ENCODE results near the gene COL23A1. TPM values are rescaled to one million over a fixed set of nuclear protein-coding genes. Genes with fewer than 3 reads are reported as not detected.

Gene COL23A1
- total RNA-seq, 1 experiment from 2014 or later = not detected

DNA sequence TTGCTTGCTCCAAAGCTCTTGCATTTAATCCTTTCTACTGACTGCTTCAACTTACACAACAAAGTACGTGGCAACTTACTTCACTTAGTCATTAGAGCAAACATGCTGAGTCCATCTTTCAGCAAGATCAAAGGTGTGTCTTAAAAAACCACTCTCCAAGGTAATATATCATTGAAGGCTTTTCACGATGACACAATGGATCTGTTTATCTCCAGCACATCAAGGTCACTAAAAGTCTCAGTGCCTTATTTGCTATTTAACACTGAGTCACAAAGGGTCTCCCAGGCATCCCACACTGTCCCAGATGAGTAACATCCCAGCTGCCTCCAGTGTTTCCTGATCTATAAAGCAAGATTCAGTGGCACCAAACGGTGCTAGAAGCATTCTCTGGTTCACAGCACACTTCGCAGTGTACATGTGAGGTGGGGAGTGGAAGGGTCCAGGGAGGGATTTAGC is 40.3 kb upstream of the COL23A1 start:
- no peak for DNase-seq
- CTCF ChIA-PET = no interaction called here
- no TSS peak for BruUV-seq (replicated peaks)
- H3K27ac Mint-ChIP-seq (ENCODE audit: unreplicated experiment) = no peak overlapping the region
- H3K4me3 Mint-ChIP-seq (ENCODE audit: low read depth, unreplicated experiment) = no peak overlapping the region
- H3K27me3 Mint-ChIP-seq (ENCODE audit: unreplicated experiment) = no peaks in the 10 kb centered on the region
- H3K4me1 Mint-ChIP-seq (ENCODE audit: low read depth, unreplicated experiment) = peaks cover 8% of the 10 kb centered on the region
- peaks cover 7% of the 10 kb centered on the region for H3K9me3 Mint-ChIP-seq (ENCODE audit: low read depth, unreplicated experiment)
- TF ChIP-seq, protein P1, sequence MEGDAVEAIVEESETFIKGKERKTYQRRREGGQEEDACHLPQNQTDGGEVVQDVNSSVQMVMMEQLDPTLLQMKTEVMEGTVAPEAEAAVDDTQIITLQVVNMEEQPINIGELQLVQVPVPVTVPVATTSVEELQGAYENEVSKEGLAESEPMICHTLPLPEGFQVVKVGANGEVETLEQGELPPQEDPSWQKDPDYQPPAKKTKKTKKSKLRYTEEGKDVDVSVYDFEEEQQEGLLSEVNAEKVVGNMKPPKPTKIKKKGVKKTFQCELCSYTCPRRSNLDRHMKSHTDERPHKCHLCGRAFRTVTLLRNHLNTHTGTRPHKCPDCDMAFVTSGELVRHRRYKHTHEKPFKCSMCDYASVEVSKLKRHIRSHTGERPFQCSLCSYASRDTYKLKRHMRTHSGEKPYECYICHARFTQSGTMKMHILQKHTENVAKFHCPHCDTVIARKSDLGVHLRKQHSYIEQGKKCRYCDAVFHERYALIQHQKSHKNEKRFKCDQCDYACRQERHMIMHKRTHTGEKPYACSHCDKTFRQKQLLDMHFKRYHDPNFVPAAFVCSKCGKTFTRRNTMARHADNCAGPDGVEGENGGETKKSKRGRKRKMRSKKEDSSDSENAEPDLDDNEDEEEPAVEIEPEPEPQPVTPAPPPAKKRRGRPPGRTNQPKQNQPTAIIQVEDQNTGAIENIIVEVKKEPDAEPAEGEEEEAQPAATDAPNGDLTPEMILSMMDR (IDR thresholded peaks at IDR 0.05; ENCODE audit: unreplicated experiment) = no peak
- peaks cover 20% of the 10 kb centered on the region for H3K36me3 Mint-ChIP-seq (ENCODE audit: insufficient read depth, unreplicated experiment)
- intact Hi-C loops (cut with micrococcal nuclease; ENCODE audit: unreplicated experiment) = no loop called here

DNA sequence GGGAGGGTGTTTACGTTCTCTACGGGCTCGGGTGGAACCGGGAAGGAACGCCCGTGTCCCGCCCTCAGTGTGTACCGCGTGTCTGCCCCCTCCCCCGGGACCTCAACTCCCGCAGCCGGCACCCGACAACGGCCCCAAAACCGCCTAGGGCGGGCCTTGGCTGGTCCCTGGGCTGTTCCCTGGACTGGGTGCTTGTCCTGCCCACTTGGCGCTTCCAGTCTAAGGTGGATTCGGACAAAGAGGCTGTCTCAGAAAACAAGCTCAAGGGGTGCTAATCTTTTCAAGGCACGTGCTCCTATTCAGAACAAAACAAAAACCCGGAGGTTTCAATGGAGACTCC is 37.0 kb upstream of the COL23A1 start:
- Mint-ChIP-seq H3K27ac (ENCODE audit: unreplicated experiment) (peak overlapping the region; percentile 99), H3K4me3 (ENCODE audit: low read depth, unreplicated experiment) (peak overlapping the region; percentile 100), H3K9me3 (ENCODE audit: low read depth, unreplicated experiment) (peaks cover 4% of the 10 kb centered on the region), H3K27me3 (ENCODE audit: unreplicated experiment) (no peaks in the 10 kb centered on the region), H3K36me3 (ENCODE audit: insufficient read depth, unreplicated experiment) (peaks cover 32% of the 10 kb centered on the region), H3K4me1 (ENCODE audit: low read depth, unreplicated experiment) (peaks cover 6% of the 10 kb centered on the region)
- DNase-seq = no peak
- CTCF ChIA-PET = no interaction called here
- BruUV-seq (replicated peaks) = no TSS peak
- TF ChIP-seq, protein P1 (IDR thresholded peaks at IDR 0.05; ENCODE audit: unreplicated experiment) = no peak
- intact Hi-C loops (cut with micrococcal nuclease; ENCODE audit: unreplicated experiment) = no loop called here

DNA sequence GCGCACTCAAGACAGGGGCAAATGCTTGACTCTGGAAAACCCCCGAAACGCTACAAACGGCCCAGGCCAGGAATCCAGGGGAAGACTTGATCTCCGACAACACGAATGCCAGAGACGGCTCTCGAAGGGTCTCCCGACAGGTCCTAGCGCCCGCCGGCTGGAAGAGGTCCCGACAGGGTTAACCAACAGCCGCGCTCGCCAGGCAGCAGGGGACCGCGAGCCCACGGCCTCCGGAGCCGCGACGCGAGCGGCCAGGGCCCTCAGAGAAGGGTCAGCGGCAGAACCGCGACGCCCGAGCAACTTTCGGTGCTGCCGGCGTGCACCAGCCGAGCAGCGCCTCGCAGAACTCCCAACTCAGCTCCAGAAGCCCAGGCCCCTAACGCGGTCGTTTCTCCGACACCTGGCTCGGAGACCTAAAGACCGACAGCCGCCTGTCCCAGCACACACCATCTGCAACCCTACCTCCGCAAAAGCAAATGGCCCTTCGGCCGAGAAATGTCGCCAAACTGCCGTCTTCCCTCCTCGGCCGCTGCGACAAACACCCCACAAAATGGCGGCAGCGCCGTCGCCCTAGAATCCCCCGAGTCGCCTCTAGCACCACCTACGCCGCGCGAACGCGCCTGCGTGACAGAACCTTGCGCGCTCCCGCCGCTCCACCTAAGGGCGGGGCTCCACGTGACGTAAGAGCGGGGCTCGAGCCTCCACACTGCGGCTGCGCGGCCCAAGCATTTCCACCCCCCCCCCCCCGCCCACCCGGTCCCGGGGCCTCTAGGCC is 36.5 kb upstream of the COL23A1 start, which contains the start of gene CLK4:
TSS of gene CLK4 (minus strand) at position 567 of the 775 bp plus-strand sequence. CDS start 3,634 bp downstream, outside the sequence.
- peaks cover 32% of the 10 kb centered on the region for H3K36me3 Mint-ChIP-seq (ENCODE audit: insufficient read depth, unreplicated experiment)
- H3K4me1 Mint-ChIP-seq (ENCODE audit: low read depth, unreplicated experiment) = peaks cover 6% of the 10 kb centered on the region
- TF ChIP-seq, protein P1 (IDR thresholded peaks at IDR 0.05; ENCODE audit: unreplicated experiment) = no peak
- intact Hi-C loops (cut with micrococcal nuclease; ENCODE audit: unreplicated experiment) = no loop called here
- DNase-seq = peak; percentile 97
- peak within 1 kb of the TSS; percentile 100 for H3K4me3 Mint-ChIP-seq (ENCODE audit: low read depth, unreplicated experiment)
- CTCF ChIA-PET = interaction anchor here (0.8 kb wide), 1 partner anchor 12 kb away, joined by 4 read pairs; no protein-coding TSS in a partner anchor
- H3K27ac Mint-ChIP-seq (ENCODE audit: unreplicated experiment) = peak within 1 kb of the TSS; percentile 99
- H3K27me3 Mint-ChIP-seq (ENCODE audit: unreplicated experiment) = no peaks in the 10 kb centered on the region
- TSS peak; percentile 44 for BruUV-seq (replicated peaks)
- peaks cover 4% of the 10 kb centered on the region for H3K9me3 Mint-ChIP-seq (ENCODE audit: low read depth, unreplicated experiment)

DNA sequence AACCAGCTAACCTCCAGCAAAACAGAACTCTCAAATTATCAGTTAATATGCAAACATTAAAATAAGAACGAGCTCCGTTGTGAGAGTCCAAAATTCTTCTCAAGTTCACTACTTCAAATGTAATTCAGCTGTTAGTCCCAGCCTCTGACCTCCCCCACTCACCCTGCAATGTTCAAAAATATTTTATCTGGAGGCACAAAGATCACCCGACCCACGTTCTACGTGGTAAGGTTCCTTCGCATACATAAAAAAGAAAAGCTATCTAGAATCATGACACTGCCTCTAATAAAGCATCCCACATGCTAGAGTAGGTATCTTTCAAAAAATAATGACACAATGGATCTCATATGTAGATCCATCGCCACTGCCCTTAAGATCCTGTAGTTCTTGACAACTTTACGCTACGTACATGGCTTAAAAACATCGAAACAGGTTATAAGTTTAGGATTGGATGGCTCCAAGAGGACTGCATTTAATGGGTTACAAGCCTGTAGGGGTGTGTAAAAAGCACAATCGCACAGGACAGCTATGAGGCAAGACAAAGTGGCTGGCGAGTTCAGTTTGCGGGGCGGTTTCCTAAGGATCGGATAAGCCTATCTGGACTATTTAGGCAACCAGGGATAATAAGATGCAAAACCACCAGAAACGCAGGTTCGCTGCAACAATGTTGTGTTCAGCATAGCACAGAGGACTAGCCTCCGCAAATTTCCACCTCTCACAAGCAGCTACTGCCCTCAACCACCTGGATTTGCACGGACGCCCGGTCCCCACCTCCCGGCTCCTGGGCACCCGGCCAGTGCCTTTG is 35.7 kb upstream of the COL23A1 start:
- intact Hi-C loops (cut with micrococcal nuclease; ENCODE audit: unreplicated experiment) = loop anchor here (2.0 kb wide), 1 partner anchor 19 kb away; no protein-coding TSS in a partner anchor
- Mint-ChIP-seq H3K4me1 (ENCODE audit: low read depth, unreplicated experiment) (peaks cover 6% of the 10 kb centered on the region), H3K36me3 (ENCODE audit: insufficient read depth, unreplicated experiment) (peaks cover 32% of the 10 kb centered on the region), H3K4me3 (ENCODE audit: low read depth, unreplicated experiment) (peak overlapping the region; percentile 100), H3K9me3 (ENCODE audit: low read depth, unreplicated experiment) (peaks cover 4% of the 10 kb centered on the region), H3K27me3 (ENCODE audit: unreplicated experiment) (no peaks in the 10 kb centered on the region), H3K27ac (ENCODE audit: unreplicated experiment) (peak overlapping the region; percentile 99)
- no TSS peak for BruUV-seq (replicated peaks)
- TF ChIP-seq, protein P1 (IDR thresholded peaks at IDR 0.05; ENCODE audit: unreplicated experiment) = no peak
- no peak for DNase-seq
- CTCF ChIA-PET = interaction anchor here (0.8 kb wide), 1 partner anchor 11 kb away, joined by 4 read pairs; no protein-coding TSS in a partner anchor
